ENCODE results near the gene ARMC6. TPM values are rescaled to one million over a fixed set of nuclear protein-coding genes. Genes with fewer than 3 reads are reported as not detected.
A peak's percentile ranks its signal among the peaks of the same experiment; 100 is the strongest.

The ARMC6 gene
- total RNA-seq, 1 experiment from 2014 or later, result 66.5 TPM

DNA sequence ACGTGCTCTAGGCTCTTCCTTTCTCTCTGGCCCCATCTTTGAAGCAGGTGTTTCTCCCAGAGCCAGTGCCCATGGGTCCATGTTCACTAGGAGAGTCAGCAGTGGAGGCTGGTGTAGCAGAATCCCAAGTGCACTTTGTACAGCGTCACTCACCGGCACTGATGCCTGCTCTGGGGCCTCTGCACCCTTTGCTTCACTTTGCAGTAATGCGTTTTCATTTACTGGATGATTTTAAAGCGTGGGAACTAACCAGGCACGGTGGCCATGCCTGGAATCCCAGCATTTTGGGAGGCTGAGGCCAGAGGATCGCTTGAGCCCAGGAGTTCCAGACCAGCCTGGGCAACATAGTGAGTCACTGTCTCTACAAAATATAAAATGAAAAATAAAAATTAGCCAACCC, 61.1 kb downstream of the ARMC6 start:
- peak overlapping the region; percentile 21 for H2AK5ac ChIP-seq (ENCODE audit: insufficient read length, low read length)
- no peak overlapping the region for H4K8ac ChIP-seq (replicated peaks; ENCODE audit: insufficient read length, low read depth, low read length)
- no CpG with 5 or more reads among the region's 7 CpGs for WGBS (ENCODE audit: extremely low coverage, insufficient read length, low lambda C conversion rate)
- H3K4me2 ChIP-seq (ENCODE audit: insufficient read depth, insufficient read length, low read length), result no peak overlapping the region
- TF ChIP-seq, protein P1, sequence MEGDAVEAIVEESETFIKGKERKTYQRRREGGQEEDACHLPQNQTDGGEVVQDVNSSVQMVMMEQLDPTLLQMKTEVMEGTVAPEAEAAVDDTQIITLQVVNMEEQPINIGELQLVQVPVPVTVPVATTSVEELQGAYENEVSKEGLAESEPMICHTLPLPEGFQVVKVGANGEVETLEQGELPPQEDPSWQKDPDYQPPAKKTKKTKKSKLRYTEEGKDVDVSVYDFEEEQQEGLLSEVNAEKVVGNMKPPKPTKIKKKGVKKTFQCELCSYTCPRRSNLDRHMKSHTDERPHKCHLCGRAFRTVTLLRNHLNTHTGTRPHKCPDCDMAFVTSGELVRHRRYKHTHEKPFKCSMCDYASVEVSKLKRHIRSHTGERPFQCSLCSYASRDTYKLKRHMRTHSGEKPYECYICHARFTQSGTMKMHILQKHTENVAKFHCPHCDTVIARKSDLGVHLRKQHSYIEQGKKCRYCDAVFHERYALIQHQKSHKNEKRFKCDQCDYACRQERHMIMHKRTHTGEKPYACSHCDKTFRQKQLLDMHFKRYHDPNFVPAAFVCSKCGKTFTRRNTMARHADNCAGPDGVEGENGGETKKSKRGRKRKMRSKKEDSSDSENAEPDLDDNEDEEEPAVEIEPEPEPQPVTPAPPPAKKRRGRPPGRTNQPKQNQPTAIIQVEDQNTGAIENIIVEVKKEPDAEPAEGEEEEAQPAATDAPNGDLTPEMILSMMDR (conservative IDR thresholded peaks at IDR 0.05), result no peak
- no peak overlapping the region for H2BK20ac ChIP-seq (ENCODE audit: low read depth, low read length, poor library complexity, severe bottlenecking)
- H3K23ac ChIP-seq (ENCODE audit: insufficient read length, low read depth, low read length), result no peak overlapping the region
- Mint-ChIP-seq H3K4me1 (peaks cover 20 to 25% of the 10 kb centered on the region in 2 experiments), H3K4me3 (no peak overlapping the region), H3K9me3 (no peaks in the 10 kb centered on the region), H3K36me3 (ENCODE audit: insufficient read depth in 1 of 3, low read depth in 3 of 3) (no peaks in the 10 kb centered on the region), H3K27ac (no peak overlapping the region), H3K27me3 (ENCODE audit: low read depth) (peaks cover 25% of the 10 kb centered on the region)
- no peak overlapping the region for H2BK120ac ChIP-seq (ENCODE audit: low read depth, low read length, poor library complexity, severe bottlenecking)
- H3K23me2 ChIP-seq (ENCODE audit: insufficient read length, low read depth, low read length, poor library complexity, severe bottlenecking), result no peaks in the 10 kb centered on the region
- no peaks in the 10 kb centered on the region for H4K20me1 ChIP-seq (ENCODE audit: control insufficient read depth, insufficient read depth, insufficient read length)
- H3K18ac ChIP-seq (ENCODE audit: insufficient read length, low read depth, low read length), result no peak overlapping the region
- H3K79me2 ChIP-seq (ENCODE audit: insufficient read depth, low read length), result no peaks in the 10 kb centered on the region
- no peaks in the 10 kb centered on the region; the same call in 1 of the 2 replicates for H3K27me3 ChIP-seq (ENCODE audit: insufficient read depth, low read length)
- H2BK15ac ChIP-seq (ENCODE audit: low read depth, low read length), result no peak overlapping the region
- H3K9ac ChIP-seq (ENCODE audit: extremely low read depth, insufficient read length, low read length), result no peak overlapping the region
- H2AFZ ChIP-seq (ENCODE audit: low read length), result no peak overlapping the region
- no peak for DNase-seq
- no peak overlapping the region for H3T11ph ChIP-seq (ENCODE audit: low read length)
- no peak overlapping the region for H4K91ac ChIP-seq (ENCODE audit: insufficient read length, low read depth, low read length)
- H3K56ac ChIP-seq (ENCODE audit: insufficient read length, low read depth, low read length), result no peak overlapping the region
- no peaks in the 10 kb centered on the region for H3K9me3 ChIP-seq (ENCODE audit: control insufficient read depth, low read depth, low read length)
- peaks cover 4% of the 10 kb centered on the region; the same call in 1 of the 2 replicates for H3K4me1 ChIP-seq (ENCODE audit: insufficient read depth, low read length)
- H3K4ac ChIP-seq (ENCODE audit: low read depth, low read length), result no peak overlapping the region
- H3K14ac ChIP-seq (ENCODE audit: insufficient read depth, low read length), result peak overlapping the region; percentile 43; the same call in 1 of the 2 replicates
- H2BK5ac ChIP-seq (ENCODE audit: insufficient read length, low read length), result no peak overlapping the region
- H4K5ac ChIP-seq (ENCODE audit: insufficient read length, low read depth, low read length), result no peak overlapping the region
- H3K79me1 ChIP-seq (ENCODE audit: insufficient read depth, low read depth, low read length, poor library complexity, severe bottlenecking), result no peaks in the 10 kb centered on the region
- no peak overlapping the region for H2BK12ac ChIP-seq (ENCODE audit: insufficient read length, low read depth, low read length)
- no peak overlapping the region for H3K27ac ChIP-seq (ENCODE audit: insufficient read length, low read depth, low read length)
